H1 (cell line): ENCODE measurements around the gene FAM120A. TPM values are rescaled to one million over a fixed set of nuclear protein-coding genes. Genes with fewer than 3 reads are reported as not detected.

Experiments
- CTCF ChIA-PET: fragments of 300-600 bp; sonication (Branson Sonifier 250); formaldehyde crosslinking; loops from one replicate; lab custom pipeline; 2021; ENCODE audit not compliant: partially characterized antibody; lab: Charles Lee
- POLR2A ChIA-PET: fragments of 300-600 bp; sonication (Branson Sonifier 250); formaldehyde crosslinking; loops from one replicate; lab custom pipeline; 2021; ENCODE audit warnings: inconsistent platforms; ENCODE audit not compliant: partially characterized antibody; lab: Charles Lee
- DNase-seq, 2 experiments: peaks; one replicate each; pipeline versions ENCODE4 v3.0.0 to v3.0.0-alpha.2; 2010 to 2022; ENCODE audit warnings: low spot score in 2 of 2, low read depth in 1 of 2, mixed read lengths in 1 of 2
- FAIRE-seq: peaks from 2 replicates; lab custom pipeline; 2011; peaks lifted over from hg19 to GRCh38; lab: Jason Lieb, UNC
- H2AFZ ChIP-seq: 2 replicates; pipeline ENCODE4 v1.8.1; 2012; ENCODE audit warnings: low read length, inconsistent platforms
- H2AK5ac ChIP-seq: 2 replicates; pipeline ENCODE4 v1.6.1; 2013; ENCODE audit warnings: low read depth, low read length
- H2BK120ac ChIP-seq: replicated peaks from 2 replicates; pipeline ENCODE3; 2013; ENCODE audit warnings: low read depth, low read length, inconsistent platforms
- H2BK12ac ChIP-seq: 2 replicates; pipeline ENCODE4 v1.6.1; 2013; ENCODE audit warnings: low read depth, low read length
- H2BK15ac ChIP-seq: 2 replicates; pipeline ENCODE4 v1.6.1; 2013; ENCODE audit warnings: low read length
- H2BK20ac ChIP-seq: 2 replicates; pipeline ENCODE4 v1.6.1; 2013; ENCODE audit warnings: low read length
- H2BK5ac ChIP-seq: 2 replicates; pipeline ENCODE4 v1.6.1; 2013; ENCODE audit warnings: low read depth, low read length
- H3K14ac ChIP-seq: 2 replicates; pipeline ENCODE4 v1.6.1; 2013; ENCODE audit warnings: inconsistent platforms; ENCODE audit not compliant: insufficient read length
- H3K18ac ChIP-seq: 2 replicates; pipeline ENCODE4 v1.6.1; 2013; ENCODE audit warnings: low read length; ENCODE audit errors: extremely low read depth
- H3K23ac ChIP-seq: 2 replicates; pipeline ENCODE4 v1.6.1; 2013; ENCODE audit warnings: inconsistent platforms; ENCODE audit not compliant: insufficient read length
- H3K23me2 ChIP-seq: 2 replicates; pipeline ENCODE4 v1.6.1; 2013; ENCODE audit warnings: low read depth, low read length
- H3K27ac ChIP-seq: 2 replicates; pipeline ENCODE4 v1.6.1; 2011; ENCODE audit warnings: low read depth, low read length, inconsistent platforms
- H3K27me3 ChIP-seq, 4 experiments: replicated peaks in 1 of 4; 1 replicate in 1 of 4; 2 replicates in 3 of 4; pipeline versions ENCODE4 v1.6.1 to v1.8.1; 2011 to 2013; ENCODE audit warnings: low read length in 3 of 4, mild to moderate bottlenecking in 3 of 4, inconsistent platforms in 2 of 4, mixed read lengths in 2 of 4, moderate library complexity in 1 of 4; ENCODE audit not compliant: control insufficient read depth in 3 of 4, insufficient read depth in 3 of 4; ENCODE audit errors: extremely low read depth in 1 of 4
- H3K36me3 ChIP-seq, 4 experiments: 2 replicates each; pipeline versions ENCODE4 v1.6.1 to v1.8.1; 2011 to 2013; ENCODE audit warnings: mild to moderate bottlenecking in 4 of 4, low read length in 3 of 4, moderate library complexity in 2 of 4, control low read depth in 1 of 4, inconsistent platforms in 1 of 4; ENCODE audit not compliant: insufficient read depth in 4 of 4, control insufficient read depth in 2 of 4
- H3K4ac ChIP-seq: replicated peaks from 2 replicates; pipeline ENCODE3; 2013; ENCODE audit warnings: low read length, low read depth, mixed read lengths, inconsistent platforms; ENCODE audit not compliant: insufficient read length
- H3K4me1 ChIP-seq, 4 experiments: replicated peaks in 1 of 4; 1 replicate in 1 of 4; 2 replicates in 3 of 4; pipeline versions ENCODE4 v1.6.1 to v1.8.1; 2011 to 2013; ENCODE audit warnings: low read length in 3 of 4, inconsistent platforms in 2 of 4, mixed read lengths in 1 of 4; ENCODE audit not compliant: insufficient read depth in 4 of 4, control insufficient read depth in 3 of 4
- H3K4me2 ChIP-seq, 2 experiments: 2 replicates each; pipeline versions ENCODE4 v1.6.1 to v1.8.1; 2011 to 2013; ENCODE audit warnings: low read depth in 2 of 2, low read length in 2 of 2, control low read depth in 1 of 2, inconsistent platforms in 1 of 2, mild to moderate bottlenecking in 1 of 2; ENCODE audit not compliant: insufficient read depth in 1 of 2
- H3K4me3 ChIP-seq, 4 experiments: fragments of 200-600, 300-600 bp in 1 of 4; sonication (generic), shearing (Covaris generic), sonication (Bioruptor Twin) in 1 of 4; 2 replicates each; pipeline versions ENCODE4 v1.5.1 to v1.8.1; 2011 to 2016; ENCODE audit warnings: low read length in 4 of 4, low read depth in 3 of 4, control low read depth in 2 of 4, inconsistent platforms in 2 of 4, mild to moderate bottlenecking in 2 of 4, mixed read lengths in 1 of 4, moderate library complexity in 1 of 4; ENCODE audit not compliant: insufficient read depth in 2 of 4; ENCODE audit errors: extremely low read depth in 1 of 4
- H3K56ac ChIP-seq: replicated peaks from 2 replicates; pipeline ENCODE3; 2013; ENCODE audit warnings: low read depth, mild to moderate bottlenecking, mixed read lengths, low read length, inconsistent platforms; ENCODE audit not compliant: insufficient read length
- H3K79me1 ChIP-seq: 2 replicates; pipeline ENCODE4 v1.6.1; 2013; ENCODE audit warnings: low read depth, low read length, control low read depth
- H3K79me2 ChIP-seq, 2 experiments: 2 replicates each; pipeline versions ENCODE4 v1.6.1 to v1.8.1; 2012 to 2013; ENCODE audit warnings: low read length in 2 of 2, mild to moderate bottlenecking in 2 of 2, inconsistent platforms in 1 of 2; ENCODE audit not compliant: insufficient read depth in 2 of 2, control insufficient read depth in 1 of 2
- H3K9ac ChIP-seq, 4 experiments: replicated peaks in 1 of 4; 1 replicate in 1 of 4; 2 replicates in 3 of 4; pipeline versions ENCODE4 v1.6.1 to v1.8.1; 2011 to 2013; ENCODE audit warnings: low read depth in 3 of 4, low read length in 3 of 4, control low read depth in 2 of 4, mild to moderate bottlenecking in 2 of 4, moderate library complexity in 2 of 4, inconsistent platforms in 1 of 4; ENCODE audit errors: extremely low read depth in 1 of 4
- H3K9me3 ChIP-seq, 2 experiments: 2 replicates each; pipeline versions ENCODE4 v1.6.1 to v1.8.1; 2012 to 2013; ENCODE audit warnings: mild to moderate bottlenecking in 2 of 2, moderate library complexity in 2 of 2, control low read depth in 1 of 2, inconsistent platforms in 1 of 2, low read depth in 1 of 2, low read length in 1 of 2, mixed read lengths in 1 of 2; ENCODE audit not compliant: insufficient read depth in 2 of 2
- H4K20me1 ChIP-seq, 2 experiments: replicated peaks in 1 of 2; 2 replicates each; pipeline versions ENCODE3 to v1.8.1; 2011 to 2013; ENCODE audit warnings: inconsistent platforms in 2 of 2, low read length in 2 of 2, mild to moderate bottlenecking in 1 of 2; ENCODE audit not compliant: insufficient read depth in 2 of 2, control insufficient read depth in 1 of 2
- H4K5ac ChIP-seq: 2 replicates; pipeline ENCODE4 v1.6.1; 2013; ENCODE audit warnings: low read length, low read depth, mixed read lengths, inconsistent platforms; ENCODE audit not compliant: insufficient read length
- H4K8ac ChIP-seq: 2 replicates; pipeline ENCODE4 v1.8.0; 2013; ENCODE audit warnings: mild to moderate bottlenecking, moderate library complexity, low read length, inconsistent platforms; ENCODE audit not compliant: insufficient read depth; ENCODE audit errors: extremely low read depth
- H4K91ac ChIP-seq: replicated peaks from 2 replicates; pipeline ENCODE3; 2013; ENCODE audit warnings: low read length, mixed read lengths, inconsistent platforms; ENCODE audit not compliant: insufficient read length
- ASH2L ChIP-seq: fragments of 200-600, 300-600 bp; sonication (generic); IDR thresholded peaks from one replicate; pipeline ENCODE4 v1.7.1; 2017; ENCODE audit warnings: low read length
- CBX5 ChIP-seq: fragments of 300-800, 300-1000 bp; sonication (generic); IDR thresholded peaks from 2 replicates; pipeline ENCODE4 v1.7.1; 2016; ENCODE audit warnings: antibody characterized with exemption, low read length, low read depth
- CREB1 ChIP-seq: IDR thresholded peaks from 2 replicates; pipeline ENCODE4 v1.6.1; 2012; ENCODE audit warnings: inconsistent platforms
- FOSL1 ChIP-seq: IDR thresholded peaks from 2 replicates; pipeline ENCODE4 v1.6.1; 2011; ENCODE audit warnings: mild to moderate bottlenecking, low read depth, low read length, moderate library complexity; ENCODE audit not compliant: insufficient read depth
- JUN ChIP-seq: IDR thresholded peaks from 2 replicates; pipeline ENCODE4 v1.6.1; 2011; ENCODE audit warnings: low read depth, mild to moderate bottlenecking, improper control_type of control experiment, low read length
- KDM1A ChIP-seq: fragments of 200-600, 300-600 bp; sonication (generic); IDR thresholded peaks from 2 replicates; pipeline ENCODE4 v1.7.1; 2016; ENCODE audit warnings: mild to moderate bottlenecking, low read length, borderline replicate concordance
- NANOG ChIP-seq: IDR thresholded peaks from 2 replicates; pipeline ENCODE4 v1.6.1; 2011; ENCODE audit warnings: low read length, low read depth, mild to moderate bottlenecking, inconsistent platforms; ENCODE audit not compliant: insufficient read depth, poor library complexity, severe bottlenecking
- NRF1 ChIP-seq: IDR thresholded peaks from 2 replicates; pipeline ENCODE4 v1.6.1; 2011; ENCODE audit warnings: mild to moderate bottlenecking, low read depth, low read length, improper control_type of control experiment
- POLR2AphosphoS5 ChIP-seq: IDR thresholded peaks from 2 replicates; pipeline ENCODE4 v1.6.1; 2011; ENCODE audit warnings: low read depth, low read length
- SAP30 ChIP-seq: fragments of 300-600 bp; sonication (generic); IDR thresholded peaks from 2 replicates; pipeline ENCODE4 v1.7.1; 2012; ENCODE audit warnings: low read length, moderate library complexity, mild to moderate bottlenecking, inconsistent platforms; ENCODE audit not compliant: insufficient read depth, insufficient replicate concordance
- SIRT6 ChIP-seq: IDR thresholded peaks from one replicate; pipeline ENCODE4 v1.7.1; 2012; ENCODE audit warnings: low read length, inconsistent platforms
- SP1 ChIP-seq: IDR thresholded peaks from 2 replicates; pipeline ENCODE4 v1.6.1; 2011; ENCODE audit warnings: low read depth, low read length
- SRF ChIP-seq: IDR thresholded peaks from 2 replicates; pipeline ENCODE4 v1.6.1; 2011; ENCODE audit warnings: mild to moderate bottlenecking, low read depth, low read length, moderate library complexity
- TAF1 ChIP-seq: IDR thresholded peaks from 2 replicates; pipeline ENCODE4 v1.6.1; 2011; ENCODE audit warnings: mild to moderate bottlenecking, low read depth, low read length
- TBP ChIP-seq: IDR thresholded peaks from 2 replicates; pipeline ENCODE4 v1.6.1; 2011; ENCODE audit warnings: low read depth, low read length, improper control_type of control experiment
- polyA plus RNA-seq, 7 experiments: library from polyadenylated mRNA; depleted of rRNA in 3 of 7; stranded (reverse) in 5 of 7; unstranded in 2 of 7; fragments of >200 nt in 5 of 7; fragments of 200-250 nt in 2 of 7; gene quantifications; 1 replicate in 5 of 7; 2 replicates in 1 of 7; 4 replicates in 1 of 7; pipeline versions ENCODE4 v1.2.1 to v1.2.3, GENCODE V29; 2011 to 2013; ENCODE audit warnings: missing spikeins in 2 of 7, mixed read lengths in 2 of 7
- total RNA-seq: library from RNA; stranded (reverse); fragmentation: NEBNext Ultra II Directional; extraction: Animal tissue kit (Norgen Biotek cat#: 25700); gene quantifications from 2 replicates; pipeline ENCODE4 v1.2.1, GENCODE V29; 2021

FAM120A gene
- total and polyA plus RNA-seq, 2 of the 8 experiments (the other 6 are each of a cell fraction or from before 2014, with no cell fraction given) = 24.9 to 54.7 TPM

DNA sequence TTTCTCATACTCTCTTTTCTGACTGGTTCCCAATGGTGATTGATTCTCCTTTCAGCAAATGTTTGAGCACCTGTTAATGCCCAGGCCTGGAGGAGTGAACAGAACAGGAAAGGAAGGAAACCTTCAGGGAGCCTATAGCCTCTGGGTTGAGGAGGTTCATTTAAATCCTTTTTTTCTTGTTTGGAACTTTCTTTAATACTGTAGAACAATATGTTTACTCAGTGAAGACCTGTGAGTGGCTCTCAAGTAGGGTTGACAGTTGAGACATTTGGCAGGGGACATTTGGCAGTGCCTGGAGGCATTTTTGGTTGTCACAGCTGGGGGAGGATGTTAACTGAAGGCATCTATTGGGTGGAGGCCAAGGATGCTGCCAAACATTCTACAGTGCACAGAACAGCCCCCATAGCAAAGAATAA, 8.0 kb downstream of the FAM120A start:
- no peak overlapping the region for H3K23ac ChIP-seq
- H2BK120ac ChIP-seq = no peak overlapping the region
- peaks cover 20 to 99% of the 10 kb centered on the region in 2 experiments for H3K79me2 ChIP-seq
- no peak for FAIRE-seq
- no peaks in the 10 kb centered on the region for H3K9me3 ChIP-seq
- no peak overlapping the region for H2BK15ac ChIP-seq
- H3K79me1 ChIP-seq = peaks cover 4% of the 10 kb centered on the region
- H4K91ac ChIP-seq = no peak overlapping the region
- no peak overlapping the region for H3K4me3 ChIP-seq
- no peak overlapping the region for H2BK12ac ChIP-seq
- no peaks in the 10 kb centered on the region for H3K36me3 ChIP-seq
- no peak for DNase-seq
- H2AFZ ChIP-seq = no peak overlapping the region
- no peak overlapping the region for H3K56ac ChIP-seq
- CTCF ChIA-PET = no interaction called here
- H3K27ac ChIP-seq = no peak overlapping the region
- POLR2A ChIA-PET = no interaction called here
- H3K9ac ChIP-seq = no peak overlapping the region
- no peak overlapping the region for H2BK5ac ChIP-seq
- H3K4me1 ChIP-seq = peaks cover 0 to 9% (median 5%) of the 10 kb centered on the region in 4 experiments; a peak in 3 of 7 replicates
- H3K4me2 ChIP-seq = no peak overlapping the region
- no peaks in the 10 kb centered on the region for H3K27me3 ChIP-seq
- TF ChIP-seq SIRT6 (no peak), TAF1 (no peak), TBP (no peak), JUN (no peak), POLR2AphosphoS5 (no peak), CREB1 (no peak), SRF (no peak), NANOG (no peak), CBX5 (no peak), ASH2L (no peak), FOSL1 (no peak), KDM1A (no peak), NRF1 (no peak), SP1 (no peak), SAP30 (no peak)
- no peak overlapping the region for H2BK20ac ChIP-seq
- H3K18ac ChIP-seq = no peak overlapping the region
- peaks cover 3 to 10% of the 10 kb centered on the region in 2 experiments for H4K20me1 ChIP-seq
- H3K14ac ChIP-seq = no peak overlapping the region
- H3K23me2 ChIP-seq = no peaks in the 10 kb centered on the region
- no peak overlapping the region for H4K8ac ChIP-seq
- no peak overlapping the region for H2AK5ac ChIP-seq
- H4K5ac ChIP-seq = no peak overlapping the region
- no peak overlapping the region for H3K4ac ChIP-seq
